Keratinocyte (primary cell): Measurements from ENCODE around the gene GBP1. TPM values are rescaled to one million over a fixed set of nuclear protein-coding genes. Genes with fewer than 3 reads are reported as not detected.

Experiments
- DNase-seq: peaks from one replicate; pipeline ENCODE4 v3.0.0-alpha.2; 2011; ENCODE audit warnings: low read depth, missing footprints, low spot score
- FAIRE-seq: peaks from 2 replicates; lab custom pipeline; 2011; peaks lifted over from hg19 to GRCh38; lab: Jason Lieb, UNC
- H2AFZ ChIP-seq: 2 replicates; pipeline ENCODE4 v1.6.0; 2012; ENCODE audit warnings: low read length, control low read depth, inconsistent platforms; ENCODE audit not compliant: control insufficient read depth
- H3K27ac ChIP-seq: 2 replicates; pipeline ENCODE4 v1.5.1; 2011; ENCODE audit warnings: low read length; ENCODE audit not compliant: control insufficient read depth, insufficient read depth
- H3K27me3 ChIP-seq: 3 replicates; pipeline ENCODE4 v1.6.0; 2011; ENCODE audit warnings: low read length; ENCODE audit not compliant: control insufficient read depth, insufficient read depth; ENCODE audit errors: extremely low read depth
- H3K36me3 ChIP-seq, 2 experiments: 2 replicates in 1 of 2; 3 replicates in 1 of 2; pipeline ENCODE4 v1.5.1; 2011; ENCODE audit warnings: low read length in 2 of 2, mild to moderate bottlenecking in 1 of 2; ENCODE audit not compliant: control insufficient read depth in 2 of 2, insufficient read depth in 2 of 2; ENCODE audit errors: extremely low read depth in 1 of 2
- H3K4me1 ChIP-seq: 3 replicates; pipeline ENCODE4 v1.5.1; 2011; ENCODE audit warnings: low read length; ENCODE audit not compliant: control insufficient read depth, insufficient read depth; ENCODE audit errors: extremely low read depth
- H3K4me2 ChIP-seq: 3 replicates; pipeline ENCODE4 v1.6.0; 2011; ENCODE audit warnings: low read depth, low read length; ENCODE audit not compliant: control insufficient read depth, insufficient read depth; ENCODE audit errors: extremely low read depth
- H3K4me3 ChIP-seq, 3 experiments: fragments of 200-600 bp in 1 of 3; sonication (generic) in 1 of 3; 2 replicates in 2 of 3; 3 replicates in 1 of 3; pipeline ENCODE4 v1.5.1; 2011 to 2016; ENCODE audit warnings: low read length in 3 of 3, mild to moderate bottlenecking in 3 of 3, control low read depth in 2 of 3, inconsistent platforms in 1 of 3, low read depth in 1 of 3, mixed read lengths in 1 of 3, mixed run types in 1 of 3, moderate library complexity in 1 of 3; ENCODE audit not compliant: control insufficient read depth in 2 of 3, insufficient read depth in 2 of 3; ENCODE audit errors: extremely low read depth in 1 of 3
- H3K79me2 ChIP-seq: 2 replicates; pipeline ENCODE4 v1.6.0; 2012; ENCODE audit warnings: low read length; ENCODE audit not compliant: control insufficient read depth, insufficient read depth
- H3K9ac ChIP-seq: 3 replicates; pipeline ENCODE4 v1.6.0; 2011; ENCODE audit warnings: low read length; ENCODE audit not compliant: control insufficient read depth, insufficient read depth; ENCODE audit errors: extremely low read depth
- H3K9me1 ChIP-seq: 3 replicates; pipeline ENCODE4 v1.6.0; 2011; ENCODE audit warnings: low read length; ENCODE audit not compliant: control insufficient read depth, insufficient read depth; ENCODE audit errors: extremely low read depth
- H3K9me3 ChIP-seq: 2 replicates; pipeline ENCODE4 v1.5.1; 2012; ENCODE audit warnings: low read depth, low read length; ENCODE audit not compliant: control insufficient read depth
- H4K20me1 ChIP-seq: 3 replicates; pipeline ENCODE4 v1.6.0; 2011; ENCODE audit warnings: low read length; ENCODE audit not compliant: control insufficient read depth, insufficient read depth; ENCODE audit errors: extremely low read depth
- CTCF ChIP-seq, 3 experiments: IDR thresholded peaks in 1 of 3; conservative IDR thresholded peaks in 1 of 3; optimal IDR thresholded peaks in 1 of 3; 2 replicates in 2 of 3; 3 replicates in 1 of 3; pipeline versions ENCODE3 to v1.5.1; 2011; ENCODE audit warnings: low read length in 3 of 3, mild to moderate bottlenecking in 3 of 3, moderate library complexity in 2 of 3, control low read depth in 1 of 3, inconsistent platforms in 1 of 3; ENCODE audit not compliant: insufficient read depth in 2 of 3; ENCODE audit errors: extremely low read depth in 1 of 3
- EZH2 ChIP-seq: IDR thresholded peaks from one replicate; pipeline ENCODE4 v1.6.1; 2012; ENCODE audit warnings: inconsistent platforms, mild to moderate bottlenecking, low read length, moderate library complexity
- dilution Hi-C: fragments of 300-500 bp; cut with MboI; formaldehyde crosslinking; loops from one replicate; pipeline ENCODE4 v1.7.0; 2020; ENCODE audit warnings: low sequenced_read_pairs; ENCODE audit not compliant: extremely low pct_ligation_motif_present
- polyA plus RNA-seq, 5 experiments: library from polyadenylated mRNA; depleted of rRNA in 3 of 5; stranded (reverse) in 3 of 5; stranded (forward) in 1 of 5; unstranded in 1 of 5; fragments of >200 nt; gene quantifications; 1 replicate in 1 of 5; 2 replicates in 3 of 5; 3 replicates in 1 of 5; pipeline versions ENCODE4 v1.2.1 to v1.2.3, GENCODE V29; 2011 to 2012; ENCODE audit warnings: missing spikeins in 2 of 5, low read depth in 1 of 5, low replicate concordance in 1 of 5

The GBP1 gene
- polyA plus RNA-seq, 1 donor (not counting 4 experiments of a cell fraction or from before 2014, with no cell fraction given) = 22.7 TPM

- Histone ChIP-seq H3K4me1 (peaks cover 7% of the 10 kb centered on the region), H2AFZ (no peak overlapping the region), H4K20me1 (no peaks in the 10 kb centered on the region), H3K4me3 (no peak overlapping the region), H3K27me3 (no peaks in the 10 kb centered on the region), H3K27ac (no peak overlapping the region), H3K79me2 (no peaks in the 10 kb centered on the region), H3K36me3 (peaks cover 0 to 1% of the 10 kb centered on the region in 2 experiments), H3K9me1 (no peaks in the 10 kb centered on the region), H3K4me2 (no peak overlapping the region), H3K9ac (no peak overlapping the region), H3K9me3 (no peaks in the 10 kb centered on the region)
- no peak for FAIRE-seq
- dilution Hi-C loops = no loop called here
- DNase-seq = no peak
- no peak for TF ChIP-seq CTCF (optimal IDR thresholded peaks at IDR 0.05 in 1 of 3, IDR thresholded peaks at IDR 0.05 in 1 of 3, conservative IDR thresholded peaks at IDR 0.05 in 1 of 3; ENCODE audit: extremely low read depth in 1 of 3, insufficient read depth in 2 of 3, low read length in 3 of 3)
- TF ChIP-seq EZH2 = no peak
These were observed 4.9 kb downstream of the GBP1 start for GRCh38 chr1:89060091-89060490.

- Histone ChIP-seq H3K27ac (no peak overlapping the region), H2AFZ (no peak overlapping the region), H3K36me3 (no peaks in the 10 kb centered on the region), H3K4me1 (peaks cover 14% of the 10 kb centered on the region), H3K27me3 (no peaks in the 10 kb centered on the region), H3K9ac (no peak overlapping the region), H3K4me2 (no peak overlapping the region), H3K9me1 (no peaks in the 10 kb centered on the region), H3K9me3 (no peaks in the 10 kb centered on the region), H3K4me3 (no peak overlapping the region), H4K20me1 (no peaks in the 10 kb centered on the region), H3K79me2 (no peaks in the 10 kb centered on the region)
- DNase-seq (no peak), FAIRE-seq (no peak)
- dilution Hi-C loops = no loop called here
- no peak for TF ChIP-seq CTCF (optimal IDR thresholded peaks at IDR 0.05 in 1 of 3, IDR thresholded peaks at IDR 0.05 in 1 of 3, conservative IDR thresholded peaks at IDR 0.05 in 1 of 3; ENCODE audit: extremely low read depth in 1 of 3, insufficient read depth in 2 of 3, low read length in 3 of 3)
- no peak for TF ChIP-seq EZH2
These were observed 13.1 kb downstream of the GBP1 start for GRCh38 chr1:89051955-89052312.
